Thyroid gland (tissue), 4 donors: Measurements from ENCODE around the gene GPANK1.

Source experiments
- POLR2A ChIP-seq, 2 donors: fragments of 450-650 bp; IDR thresholded peaks; one replicate each; pipeline ENCODE4 v1.6.1; 2017; ENCODE audit warnings: antibody characterized with exemption in 2 of 2, mild to moderate bottlenecking in 2 of 2, moderate library complexity in 1 of 2
- TF ChIP-seq, protein P1 (sequence below), 6 experiments: fragments of 200-600 bp in 3 of 6; fragments of 450-650 bp in 3 of 6; sonication (generic) in 3 of 6; IDR thresholded peaks; one replicate each; pipeline ENCODE4 v1.5.1; 2016 to 2019; ENCODE audit warnings: antibody characterized with exemption in 6 of 6, mild to moderate bottlenecking in 2 of 6, inconsistent platforms in 1 of 6, moderate library complexity in 1 of 6

DNA sequence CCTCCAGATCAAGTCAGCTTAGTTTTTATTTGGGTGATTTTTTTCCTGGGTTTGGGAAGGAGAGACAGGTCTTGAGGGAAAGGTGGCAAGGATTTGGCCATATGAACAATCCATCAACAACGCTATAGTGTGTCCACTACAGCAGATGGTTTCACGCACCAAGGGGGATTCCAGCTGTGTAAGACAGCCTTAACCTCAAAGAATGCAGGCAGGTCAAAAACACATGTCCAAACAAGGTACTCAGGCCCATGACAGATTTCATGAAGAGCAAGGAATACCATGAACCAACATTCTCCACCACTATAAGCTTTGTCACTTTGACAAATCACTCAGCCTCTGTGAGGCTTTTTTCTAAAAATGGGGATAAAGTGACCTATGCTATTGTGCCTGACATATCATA is 47.8 kb downstream of the GPANK1 start:
- TF ChIP-seq, protein P1, sequence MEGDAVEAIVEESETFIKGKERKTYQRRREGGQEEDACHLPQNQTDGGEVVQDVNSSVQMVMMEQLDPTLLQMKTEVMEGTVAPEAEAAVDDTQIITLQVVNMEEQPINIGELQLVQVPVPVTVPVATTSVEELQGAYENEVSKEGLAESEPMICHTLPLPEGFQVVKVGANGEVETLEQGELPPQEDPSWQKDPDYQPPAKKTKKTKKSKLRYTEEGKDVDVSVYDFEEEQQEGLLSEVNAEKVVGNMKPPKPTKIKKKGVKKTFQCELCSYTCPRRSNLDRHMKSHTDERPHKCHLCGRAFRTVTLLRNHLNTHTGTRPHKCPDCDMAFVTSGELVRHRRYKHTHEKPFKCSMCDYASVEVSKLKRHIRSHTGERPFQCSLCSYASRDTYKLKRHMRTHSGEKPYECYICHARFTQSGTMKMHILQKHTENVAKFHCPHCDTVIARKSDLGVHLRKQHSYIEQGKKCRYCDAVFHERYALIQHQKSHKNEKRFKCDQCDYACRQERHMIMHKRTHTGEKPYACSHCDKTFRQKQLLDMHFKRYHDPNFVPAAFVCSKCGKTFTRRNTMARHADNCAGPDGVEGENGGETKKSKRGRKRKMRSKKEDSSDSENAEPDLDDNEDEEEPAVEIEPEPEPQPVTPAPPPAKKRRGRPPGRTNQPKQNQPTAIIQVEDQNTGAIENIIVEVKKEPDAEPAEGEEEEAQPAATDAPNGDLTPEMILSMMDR (IDR thresholded peaks at IDR 0.05), result no peak
- TF ChIP-seq POLR2A (IDR thresholded peaks at IDR 0.05), result no peak
